OCI-LY7 (cell line): Measurements from ENCODE around the gene HMGN2. TPM values are rescaled to one million over a fixed set of nuclear protein-coding genes. Genes with fewer than 3 reads are reported as not detected.

Experiments
- BruUV-seq: library from RNA; stranded (reverse); fragments of 400-500 nt; replicated peaks from 2 replicates; lab custom pipeline; 2021; lab: Mats Ljungman, UMichigan
- CTCF ChIA-PET: fragments of 300-600 bp; sonication (Branson Sonifier 250); formaldehyde crosslinking; loops from one replicate; lab custom pipeline; 2022; ENCODE audit warnings: antibody characterized with exemption; ENCODE audit not compliant: unreplicated experiment; lab: Charles Lee
- POLR2A ChIA-PET: fragments of 300-600 bp; sonication (Branson Sonifier 250); formaldehyde crosslinking; loops from one replicate; lab custom pipeline; 2022; ENCODE audit warnings: antibody characterized with exemption; lab: Charles Lee
- DNase-seq: peaks from one replicate; pipeline ENCODE4 v3.0.0-alpha.2; 2015; ENCODE audit warnings: low spot score
- H2AFZ ChIP-seq: fragments of 200-600 bp; sonication (generic), shearing (Covaris generic); 2 replicates; pipeline ENCODE4 v1.6.1; 2014; ENCODE audit warnings: mild to moderate bottlenecking, antibody characterized with exemption, low read length, moderate library complexity
- H3K27ac ChIP-seq: fragments of 200-600 bp; sonication (generic); 2 replicates; pipeline ENCODE4 v1.5.1; 2014; ENCODE audit warnings: mixed run types, low read depth, mild to moderate bottlenecking, moderate library complexity, low read length, inconsistent platforms; ENCODE audit not compliant: poor library complexity, severe bottlenecking
- H3K36me3 ChIP-seq: fragments of 200-600 bp; sonication (generic); 2 replicates; pipeline ENCODE4 v1.6.1; 2014; ENCODE audit warnings: mild to moderate bottlenecking, antibody characterized with exemption, low read length, moderate library complexity, mixed read lengths; ENCODE audit not compliant: insufficient read depth
- H3K4me1 ChIP-seq: fragments of 200-600 bp; sonication (generic); 2 replicates; pipeline ENCODE4 v1.5.1; 2014; ENCODE audit warnings: mild to moderate bottlenecking, low read length; ENCODE audit not compliant: insufficient read depth, poor library complexity, severe bottlenecking
- H3K4me2 ChIP-seq: fragments of 200-600 bp; sonication (generic); 2 replicates; pipeline ENCODE4 v1.6.1; 2014; ENCODE audit warnings: mild to moderate bottlenecking, low read length
- H3K4me3 ChIP-seq: fragments of 200-600 bp; sonication (generic); 2 replicates; pipeline ENCODE4 v1.5.1; 2014; ENCODE audit warnings: mild to moderate bottlenecking, low read depth, low read length; ENCODE audit not compliant: poor library complexity, severe bottlenecking
- H3K79me2 ChIP-seq: fragments of 200-600 bp; sonication (generic); 2 replicates; pipeline ENCODE4 v1.6.1; 2016; ENCODE audit warnings: low read depth, mild to moderate bottlenecking, low read length, moderate library complexity, mixed read lengths; ENCODE audit not compliant: insufficient read depth
- H3K9me2 ChIP-seq: fragments of 200-600 bp; sonication (generic); 2 replicates; pipeline ENCODE4 v1.6.1; 2016; ENCODE audit warnings: mild to moderate bottlenecking, low read length, mixed read lengths; ENCODE audit not compliant: insufficient read depth
- H3K9me3 ChIP-seq: fragments of 200-600 bp; sonication (generic); 2 replicates; pipeline ENCODE4 v1.6.1; 2014; ENCODE audit warnings: mild to moderate bottlenecking, mixed run types, low read length, mixed read lengths
- H4K20me1 ChIP-seq: fragments of 200-600 bp; sonication (generic); 2 replicates; pipeline ENCODE4 v1.6.1; 2014; ENCODE audit warnings: mild to moderate bottlenecking, antibody characterized with exemption, low read length, moderate library complexity, mixed read lengths; ENCODE audit not compliant: insufficient read depth
- EZH2phosphoT487 ChIP-seq: fragments of 200-600 bp; sonication (generic); IDR thresholded peaks from 2 replicates; pipeline ENCODE4 v1.6.1; 2018; ENCODE audit warnings: low read depth, borderline replicate concordance, mild to moderate bottlenecking, mixed run types, antibody characterized with exemption, low read length, moderate library complexity, mixed read lengths
- intact Hi-C: fragments of 100-400 bp; cut with micrococcal nuclease; formaldehyde crosslinking; loops from one replicate; pipeline ENCODE4 v1.10.0; 2022; ENCODE audit not compliant: unreplicated experiment
- total RNA-seq, 2 experiments: library from RNA; depleted of rRNA in 1 of 2; stranded (reverse); fragments of >200 nt in 1 of 2; shearing (Covaris generic) in 1 of 2; gene quantifications; 2 replicates each; pipeline ENCODE4 v1.2.3, GENCODE V29; 2014 to 2022
- TF ChIP-seq, protein P1 (sequence below): fragments of 200-600 bp; sonication (generic); conservative IDR thresholded peaks from 2 replicates; pipeline ENCODE4 v1.5.1; 2014; ENCODE audit warnings: mild to moderate bottlenecking, antibody characterized with exemption, low read length, moderate library complexity, mixed read lengths

HMGN2 gene
- total RNA-seq, 2 experiments from 2014 or later, result 649 to 1,017 TPM

DNA sequence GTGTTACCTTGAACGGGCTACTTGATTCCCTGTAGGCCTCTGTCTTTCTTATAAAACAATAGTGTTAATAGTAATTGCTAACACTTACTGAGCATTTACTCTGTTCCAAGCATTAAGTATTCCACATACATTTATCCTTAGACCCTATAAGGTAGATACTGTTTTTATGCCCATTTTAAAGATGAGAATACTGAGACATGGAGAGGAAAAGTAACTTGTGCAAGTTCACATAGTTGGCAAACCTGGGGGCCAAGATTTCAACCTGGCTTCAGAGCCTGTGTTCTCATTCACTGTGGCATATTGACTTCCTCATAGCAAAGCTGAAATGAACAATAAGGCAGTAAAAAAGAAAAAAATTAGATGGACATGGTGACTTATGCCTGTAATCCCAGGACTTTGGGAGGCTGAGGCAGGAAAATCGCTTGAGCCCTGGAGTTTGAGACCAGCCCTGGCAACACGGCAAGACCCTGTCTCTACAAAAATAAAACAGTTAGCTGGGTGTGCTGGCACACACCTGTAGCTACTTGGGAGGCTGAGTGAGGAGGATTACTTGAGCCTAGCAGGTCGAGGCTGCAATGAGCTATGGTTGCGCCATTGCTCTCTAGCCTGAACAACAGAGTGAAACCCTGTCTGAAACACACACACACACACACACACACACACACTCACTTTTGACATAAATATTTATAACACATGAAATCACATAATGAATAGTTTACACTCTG lies 19.6 kb upstream of the HMGN2 start:
- no TSS peak for BruUV-seq
- H3K36me3 ChIP-seq, result peaks cover 87% of the 10 kb centered on the region
- H3K79me2 ChIP-seq, result no peaks in the 10 kb centered on the region
- ChIA-PET POLR2A (interaction anchor here (0.7 kb wide), 1 partner anchor 1660 kb away, joined by 3 read pairs; no protein-coding TSS in a partner anchor), CTCF (interaction anchor here (0.6 kb wide), 1 partner anchor 237 kb away, joined by 3 read pairs; no protein-coding TSS in a partner anchor)
- H2AFZ ChIP-seq, result no peak overlapping the region
- H3K27ac ChIP-seq, result no peak overlapping the region
- no peaks in the 10 kb centered on the region for H3K9me2 ChIP-seq
- no peak overlapping the region for H3K4me3 ChIP-seq
- intact Hi-C loops, result no loop called here
- H3K4me2 ChIP-seq, result no peak overlapping the region
- no peak for DNase-seq
- TF ChIP-seq, protein P1, sequence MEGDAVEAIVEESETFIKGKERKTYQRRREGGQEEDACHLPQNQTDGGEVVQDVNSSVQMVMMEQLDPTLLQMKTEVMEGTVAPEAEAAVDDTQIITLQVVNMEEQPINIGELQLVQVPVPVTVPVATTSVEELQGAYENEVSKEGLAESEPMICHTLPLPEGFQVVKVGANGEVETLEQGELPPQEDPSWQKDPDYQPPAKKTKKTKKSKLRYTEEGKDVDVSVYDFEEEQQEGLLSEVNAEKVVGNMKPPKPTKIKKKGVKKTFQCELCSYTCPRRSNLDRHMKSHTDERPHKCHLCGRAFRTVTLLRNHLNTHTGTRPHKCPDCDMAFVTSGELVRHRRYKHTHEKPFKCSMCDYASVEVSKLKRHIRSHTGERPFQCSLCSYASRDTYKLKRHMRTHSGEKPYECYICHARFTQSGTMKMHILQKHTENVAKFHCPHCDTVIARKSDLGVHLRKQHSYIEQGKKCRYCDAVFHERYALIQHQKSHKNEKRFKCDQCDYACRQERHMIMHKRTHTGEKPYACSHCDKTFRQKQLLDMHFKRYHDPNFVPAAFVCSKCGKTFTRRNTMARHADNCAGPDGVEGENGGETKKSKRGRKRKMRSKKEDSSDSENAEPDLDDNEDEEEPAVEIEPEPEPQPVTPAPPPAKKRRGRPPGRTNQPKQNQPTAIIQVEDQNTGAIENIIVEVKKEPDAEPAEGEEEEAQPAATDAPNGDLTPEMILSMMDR, result no peak
- no peak for TF ChIP-seq EZH2phosphoT487
- no peaks in the 10 kb centered on the region for H3K9me3 ChIP-seq
- H4K20me1 ChIP-seq, result no peaks in the 10 kb centered on the region
- peaks cover 3% of the 10 kb centered on the region for H3K4me1 ChIP-seq

DNA sequence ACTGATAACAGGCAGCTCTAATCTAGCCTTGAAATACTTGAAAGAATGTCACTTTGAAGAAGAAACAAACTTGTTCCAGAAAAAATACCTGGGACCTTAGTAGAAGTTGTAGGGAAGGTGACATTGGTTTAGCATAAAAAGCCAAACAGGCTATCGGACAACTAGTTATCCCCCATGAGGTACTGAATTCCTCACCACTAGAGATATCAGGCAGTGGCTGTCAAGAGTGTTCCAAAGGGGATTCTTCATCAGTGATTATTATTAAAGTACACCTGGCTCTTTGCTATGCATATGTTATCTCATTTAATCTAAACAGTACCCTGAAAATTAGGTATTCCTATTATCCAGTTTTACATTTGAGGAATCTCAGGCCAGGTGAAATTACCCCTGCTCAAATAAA lies 13.1 kb upstream of the HMGN2 start:
- Histone ChIP-seq H3K4me3 (no peak overlapping the region), H3K27ac (no peak overlapping the region), H4K20me1 (no peaks in the 10 kb centered on the region), H3K9me2 (no peaks in the 10 kb centered on the region), H3K4me1 (no peaks in the 10 kb centered on the region), H3K36me3 (peaks cover 87% of the 10 kb centered on the region), H3K4me2 (no peak overlapping the region), H3K9me3 (no peaks in the 10 kb centered on the region), H3K79me2 (no peaks in the 10 kb centered on the region), H2AFZ (no peak overlapping the region)
- BruUV-seq, result no TSS peak
- ChIA-PET CTCF (no interaction called here), POLR2A (no interaction called here)
- TF ChIP-seq, protein P1, result no peak
- no peak for TF ChIP-seq EZH2phosphoT487
- no peak for DNase-seq
- intact Hi-C loops, result no loop called here

- ChIA-PET POLR2A (no interaction called here), CTCF (no interaction called here)
- BruUV-seq, result no TSS peak
- DNase-seq, result no peak
- intact Hi-C loops, result no loop called here
- H4K20me1 ChIP-seq, result no peaks in the 10 kb centered on the region
- no peak overlapping the region for H3K27ac ChIP-seq
- no peak overlapping the region for H3K4me3 ChIP-seq
- H3K4me2 ChIP-seq, result no peak overlapping the region
- TF ChIP-seq, protein P1, result no peak
- TF ChIP-seq EZH2phosphoT487, result no peak
- H3K9me3 ChIP-seq, result no peaks in the 10 kb centered on the region
- peaks cover 87% of the 10 kb centered on the region for H3K36me3 ChIP-seq
- no peaks in the 10 kb centered on the region for H3K9me2 ChIP-seq
- H2AFZ ChIP-seq, result no peak overlapping the region
- H3K4me1 ChIP-seq, result no peaks in the 10 kb centered on the region
- H3K79me2 ChIP-seq, result no peaks in the 10 kb centered on the region
Observed at GRCh38 chr1:26459573-26460031, 12.6 kb upstream of the HMGN2 start.
